ENCODE measurements around the gene METTL13.
"Not testable (repeated sequence)": the region's sequence is repeated elsewhere in the genome, so short reads cannot be mapped to it uniquely, and the experiment has no call there.

The METTL13 gene

DNA sequence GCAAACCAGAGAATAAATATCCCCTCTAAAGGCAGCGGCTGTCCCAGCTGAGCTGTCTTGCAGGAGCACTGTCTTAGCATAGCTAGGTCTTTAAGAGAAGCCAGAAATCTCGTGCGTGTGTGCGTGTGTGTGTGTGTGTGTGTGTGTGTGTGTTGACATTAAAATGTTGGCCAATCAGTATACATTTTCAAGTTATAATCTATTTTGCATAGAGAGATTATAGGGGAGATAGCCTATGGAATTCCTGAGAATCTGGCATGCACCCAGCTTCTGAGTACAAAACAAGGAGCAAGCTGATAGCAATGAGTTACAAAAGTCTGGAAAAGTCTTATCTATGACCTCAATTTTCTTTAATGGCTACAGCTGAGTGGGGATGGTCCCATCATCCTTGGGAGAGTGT, 17.7 kb downstream of the METTL13 start:
- no peak overlapping the region for H3K4me2 ChIP-seq (ENCODE audit: low read depth, low read length)
- H4K20me1 ChIP-seq (ENCODE audit: insufficient read depth, low read length), result no peaks in the 10 kb centered on the region
- no peaks in the 10 kb centered on the region for H3K9me3 ChIP-seq (replicated peaks; ENCODE audit: insufficient read depth, low read length)
- no peaks in the 10 kb centered on the region; the same call in 1 of the 2 replicates for H3K36me3 ChIP-seq (replicated peaks; ENCODE audit: insufficient read depth, low read length)
- H3K79me2 ChIP-seq (ENCODE audit: low read length), result no peaks in the 10 kb centered on the region
- H3K9ac ChIP-seq (ENCODE audit: low read length), result no peak overlapping the region
- no peaks in the 10 kb centered on the region for H3F3A ChIP-seq (ENCODE audit: insufficient read depth, low read length)
- no peak overlapping the region for H2AFZ ChIP-seq (ENCODE audit: low read length)
- H3K27ac ChIP-seq (ENCODE audit: low read length), result no peak overlapping the region
- no peak overlapping the region for H3K4me3 ChIP-seq (ENCODE audit: low read length)
- no peaks in the 10 kb centered on the region for H3K9me2 ChIP-seq (replicated peaks; ENCODE audit: insufficient read depth, low read length)
- H3K27me3 ChIP-seq (replicated peaks; ENCODE audit: insufficient read depth, low read length), result no peaks in the 10 kb centered on the region
- TF ChIP-seq EZH2 (optimal IDR thresholded peaks at IDR 0.05; ENCODE audit: low read depth, low read length) (no peak), CTCF (IDR thresholded peaks at IDR 0.05; ENCODE audit: low read length) (no peak), EZH2phosphoT487 (IDR thresholded peaks at IDR 0.05; ENCODE audit: low read length) (no peak)
- H3K4me1 ChIP-seq (ENCODE audit: low read length), result no peaks in the 10 kb centered on the region
- no peak for DNase-seq

DNA sequence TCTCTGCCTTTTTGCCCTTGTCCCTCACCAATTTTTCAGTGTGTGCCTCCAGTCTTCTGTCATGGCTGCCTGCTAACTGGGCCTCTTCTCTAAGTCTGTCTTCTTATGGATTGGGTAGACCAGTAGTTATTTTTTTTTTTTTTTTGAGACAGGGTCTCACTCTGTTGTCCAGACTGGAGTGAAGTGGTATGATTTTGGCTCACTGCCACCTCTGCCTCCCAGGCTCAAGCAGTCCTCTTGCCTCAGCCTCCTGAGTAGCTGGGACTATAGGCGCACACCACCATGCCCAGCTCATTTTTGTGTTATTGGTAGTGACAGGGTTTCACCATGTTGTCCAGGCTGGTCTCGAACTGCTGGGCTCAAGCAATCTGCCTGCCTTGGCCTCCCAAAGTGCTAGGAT, 18.2 kb downstream of the METTL13 start:
- not testable (repeated sequence) for H3K9me2 ChIP-seq (replicated peaks; ENCODE audit: insufficient read depth, low read length); H3K9ac ChIP-seq (ENCODE audit: low read length); H3K36me3 ChIP-seq (replicated peaks; ENCODE audit: insufficient read depth, low read length); H3K27ac ChIP-seq (ENCODE audit: low read length); DNase-seq; H3K9me3 ChIP-seq (replicated peaks; ENCODE audit: insufficient read depth, low read length); H3K4me2 ChIP-seq (ENCODE audit: low read depth, low read length); H2AFZ ChIP-seq (ENCODE audit: low read length); H3F3A ChIP-seq (ENCODE audit: insufficient read depth, low read length); H4K20me1 ChIP-seq (ENCODE audit: insufficient read depth, low read length); H3K4me3 ChIP-seq (ENCODE audit: low read length); H3K79me2 ChIP-seq (ENCODE audit: low read length); H3K4me1 ChIP-seq (ENCODE audit: low read length); H3K27me3 ChIP-seq (replicated peaks; ENCODE audit: insufficient read depth, low read length)

DNA sequence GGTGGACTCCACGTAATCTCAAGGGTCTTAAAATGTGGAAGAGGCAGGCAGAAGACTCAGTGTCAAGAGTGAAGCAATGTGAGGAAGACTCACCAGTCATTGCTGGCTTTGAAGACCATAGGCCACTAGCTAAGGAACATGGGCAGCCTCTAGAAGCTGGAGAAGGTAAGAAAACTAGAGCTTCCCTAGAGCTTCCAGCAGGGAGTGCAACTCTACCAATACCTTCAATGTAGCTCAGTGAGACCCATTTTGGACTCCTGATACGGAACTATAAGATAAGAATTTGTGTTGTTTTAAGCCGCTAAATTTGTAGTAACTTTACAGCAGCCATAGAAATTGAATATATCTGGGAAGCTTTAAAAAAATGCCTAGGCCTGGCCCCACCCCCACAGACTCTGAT, 18.9 kb downstream of the METTL13 start:
- no peak overlapping the region for H3K27ac ChIP-seq (ENCODE audit: low read length)
- no peaks in the 10 kb centered on the region for H3K27me3 ChIP-seq (replicated peaks; ENCODE audit: insufficient read depth, low read length)
- no peaks in the 10 kb centered on the region for H3F3A ChIP-seq (ENCODE audit: insufficient read depth, low read length)
- no peaks in the 10 kb centered on the region for H3K9me3 ChIP-seq (replicated peaks; ENCODE audit: insufficient read depth, low read length)
- H3K4me3 ChIP-seq (ENCODE audit: low read length), result no peak overlapping the region
- H3K36me3 ChIP-seq (replicated peaks; ENCODE audit: insufficient read depth, low read length), result no peaks in the 10 kb centered on the region
- no peaks in the 10 kb centered on the region for H4K20me1 ChIP-seq (ENCODE audit: insufficient read depth, low read length)
- no peak overlapping the region for H3K4me2 ChIP-seq (ENCODE audit: low read depth, low read length)
- no peak for DNase-seq
- H3K4me1 ChIP-seq (ENCODE audit: low read length), result peaks cover 3% of the 10 kb centered on the region
- TF ChIP-seq EZH2 (optimal IDR thresholded peaks at IDR 0.05; ENCODE audit: low read depth, low read length), result no peak
- no peak for TF ChIP-seq CTCF (IDR thresholded peaks at IDR 0.05; ENCODE audit: low read length)
- TF ChIP-seq EZH2phosphoT487 (IDR thresholded peaks at IDR 0.05; ENCODE audit: low read length), result no peak
- H3K9ac ChIP-seq (ENCODE audit: low read length), result no peak overlapping the region
- H2AFZ ChIP-seq (ENCODE audit: low read length), result no peak overlapping the region
- H3K9me2 ChIP-seq (replicated peaks; ENCODE audit: insufficient read depth, low read length), result no peaks in the 10 kb centered on the region
- no peaks in the 10 kb centered on the region for H3K79me2 ChIP-seq (ENCODE audit: low read length)

GRCh38 chr1:171800851-171801250, 19.4 kb downstream of the METTL13 start:
- H3K79me2 ChIP-seq (ENCODE audit: low read length), result no peaks in the 10 kb centered on the region
- H3K4me1 ChIP-seq (ENCODE audit: low read length), result peaks cover 7% of the 10 kb centered on the region
- H3K4me2 ChIP-seq (ENCODE audit: low read depth, low read length), result no peak overlapping the region
- no peaks in the 10 kb centered on the region for H4K20me1 ChIP-seq (ENCODE audit: insufficient read depth, low read length)
- H3K27me3 ChIP-seq (replicated peaks; ENCODE audit: insufficient read depth, low read length), result no peaks in the 10 kb centered on the region
- H3K27ac ChIP-seq (ENCODE audit: low read length), result no peak overlapping the region
- H3K9me2 ChIP-seq (replicated peaks; ENCODE audit: insufficient read depth, low read length), result no peaks in the 10 kb centered on the region
- no peaks in the 10 kb centered on the region for H3F3A ChIP-seq (ENCODE audit: insufficient read depth, low read length)
- H3K9ac ChIP-seq (ENCODE audit: low read length), result no peak overlapping the region
- no peak overlapping the region for H3K4me3 ChIP-seq (ENCODE audit: low read length)
- no peak for DNase-seq
- H3K9me3 ChIP-seq (replicated peaks; ENCODE audit: insufficient read depth, low read length), result no peaks in the 10 kb centered on the region
- no peaks in the 10 kb centered on the region for H3K36me3 ChIP-seq (replicated peaks; ENCODE audit: insufficient read depth, low read length)
- H2AFZ ChIP-seq (ENCODE audit: low read length), result no peak overlapping the region
- TF ChIP-seq EZH2phosphoT487 (IDR thresholded peaks at IDR 0.05; ENCODE audit: low read length) (no peak), EZH2 (optimal IDR thresholded peaks at IDR 0.05; ENCODE audit: low read depth, low read length) (no peak)
